Muscle of leg (tissue), 11 donors: ENCODE results near the gene BIK. TPM values are rescaled to one million over a fixed set of nuclear protein-coding genes. Genes with fewer than 3 reads are reported as not detected.
A peak's percentile ranks its signal among the peaks of the same experiment; 100 is the strongest.

Experiments used
- DNase-seq: peaks from one replicate; pipeline ENCODE4 v3.0.0; 2013
- H3K27ac ChIP-seq: one replicate; pipeline ENCODE4 v1.5.1; 2013; ENCODE audit warnings: mild to moderate bottlenecking, low read length, control low read depth
- H3K27me3 ChIP-seq: one replicate; pipeline ENCODE4 v1.6.1; 2013; ENCODE audit warnings: low read length; ENCODE audit not compliant: control insufficient read depth, insufficient read depth
- H3K36me3 ChIP-seq: one replicate; pipeline ENCODE4 v1.6.1; 2013; ENCODE audit warnings: low read length; ENCODE audit not compliant: control insufficient read depth, insufficient read depth
- H3K4me1 ChIP-seq: one replicate; pipeline ENCODE4 v1.6.1; 2013; ENCODE audit warnings: low read length; ENCODE audit not compliant: control insufficient read depth, insufficient read depth
- H3K4me3 ChIP-seq: one replicate; pipeline ENCODE4 v1.5.1; 2013; ENCODE audit warnings: low read length, control low read depth
- H3K9me3 ChIP-seq: replicated peaks from 2 replicates; pipeline ENCODE4 v1.6.1; 2013; ENCODE audit warnings: low read depth, low read length; ENCODE audit not compliant: control insufficient read depth
- WGBS: methylation state at CpG from one replicate; pipeline ENCODE4 v1.1.5; 2013; ENCODE audit warnings: missing lambda C conversion rate; ENCODE audit not compliant: insufficient coverage; 5-methylcytosine and 5-hydroxymethylcytosine counted together
- polyA plus RNA-seq, 8 donors: library from polyadenylated mRNA; unstranded; fragments of 120-200 nt; gene quantifications; one replicate each; pipeline versions ENCODE4 v1.2.1 to v1.2.3, GENCODE V29; 2013; ENCODE audit warnings: inconsistent platforms in 1 of 8, low replicate concordance in 1 of 8; ENCODE audit not compliant: insufficient read length in 8 of 8, insufficient read depth in 1 of 8
- total RNA-seq: library from RNA; stranded (reverse); fragments of 120-200 nt; gene quantifications from one replicate; pipeline ENCODE4 v1.2.4, GENCODE V29; 2013

Gene BIK
- total and polyA plus RNA-seq, 9 donors, result 0.11 to 0.28 (median 0.16) TPM; not detected in 4

GRCh38 chr22:43088627-43088983, 21.9 kb upstream of the BIK start:
- no peak for DNase-seq
- Histone ChIP-seq H3K36me3 (no peaks in the 10 kb centered on the region), H3K4me3 (peak overlapping the region; percentile 80), H3K27ac (no peak overlapping the region), H3K9me3 (no peaks in the 10 kb centered on the region), H3K4me1 (peaks cover 12% of the 10 kb centered on the region), H3K27me3 (no peaks in the 10 kb centered on the region)
- WGBS, result 20% methylated on average over 1 of the region's 9 CpGs

DNA sequence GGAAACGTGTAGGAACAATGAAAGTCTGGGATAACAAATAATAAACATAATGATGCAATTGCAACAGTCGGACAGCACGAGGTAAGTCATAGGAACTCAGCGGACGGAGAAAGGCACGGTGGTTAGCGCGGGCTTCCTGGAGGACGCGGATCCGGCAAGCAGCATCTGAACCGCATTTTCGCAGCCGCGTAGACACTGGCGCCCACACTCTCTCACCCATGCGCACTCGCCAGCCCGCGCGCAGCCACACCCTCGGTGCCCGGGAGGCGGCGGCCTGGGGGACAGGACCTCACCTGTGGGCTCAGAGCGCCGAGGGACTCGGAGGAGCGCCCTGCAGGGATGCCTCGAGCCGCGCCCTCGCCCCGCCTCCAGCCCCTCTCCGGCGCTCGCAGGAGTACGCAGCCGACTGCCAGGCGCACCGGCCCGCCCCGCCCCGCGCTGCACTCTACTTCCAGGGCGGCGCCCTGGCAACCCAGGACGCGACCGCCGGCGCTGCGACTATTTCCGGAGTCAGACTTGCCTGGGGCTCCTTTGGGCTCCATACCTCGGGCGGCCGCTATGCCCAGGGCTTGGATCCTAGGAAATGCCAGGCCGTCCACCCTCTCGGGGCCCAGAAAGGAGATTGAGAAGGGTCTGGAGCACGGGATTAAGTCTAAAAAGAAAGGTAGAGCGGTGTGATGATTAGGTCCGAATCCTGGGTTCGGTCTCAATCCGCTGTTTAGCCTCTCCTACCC, 21.4 kb upstream of the BIK start, which contains the start of gene TTLL1:
TSS of gene TTLL1 (minus strand) at position 408 of the 734 bp plus-strand sequence. CDS start 13,805 bp downstream, outside the sequence.
- DNase-seq, result peak; percentile 92
- WGBS, result under 1% methylated on average over 59 of the region's 64 CpGs
- Histone ChIP-seq H3K4me1 (peaks cover 12% of the 10 kb centered on the region), H3K9me3 (no peaks in the 10 kb centered on the region), H3K27ac (peak within 1 kb of the TSS; percentile 31), H3K36me3 (no peaks in the 10 kb centered on the region), H3K4me3 (peak within 1 kb of the TSS; percentile 80), H3K27me3 (no peaks in the 10 kb centered on the region)

- H3K27me3 ChIP-seq, result no peaks in the 10 kb centered on the region
- H3K9me3 ChIP-seq, result no peaks in the 10 kb centered on the region
- peaks cover 15% of the 10 kb centered on the region for H3K4me1 ChIP-seq
- H3K36me3 ChIP-seq, result no peaks in the 10 kb centered on the region
- peak; percentile 90 for DNase-seq
- no peak overlapping the region for H3K27ac ChIP-seq
- H3K4me3 ChIP-seq, result no peak overlapping the region
- WGBS, result 40% methylated on average over 1 of the region's 6 CpGs
Observed at GRCh38 chr22:43090130-43090789, 20.3 kb upstream of the BIK start.

DNA sequence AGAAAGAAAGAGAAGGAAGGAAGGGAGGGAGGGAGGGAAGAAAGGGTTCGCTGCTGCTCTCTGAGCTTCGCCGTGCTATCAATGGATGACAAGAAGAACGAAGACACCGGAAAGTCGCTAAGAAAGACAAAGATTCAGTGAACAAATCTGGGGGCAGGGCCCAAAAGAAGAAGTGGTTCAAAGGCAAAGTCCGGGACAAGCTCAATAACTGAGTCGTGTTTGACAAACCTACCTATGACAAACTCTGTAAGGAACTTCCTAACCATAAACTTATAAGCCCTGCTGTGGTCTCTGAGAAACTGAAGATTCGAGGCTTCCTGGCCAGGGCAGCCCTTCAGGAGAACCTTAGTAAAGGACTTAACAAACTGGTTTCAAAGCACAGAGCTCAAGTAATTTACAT, 18.5 kb upstream of the BIK start:
- Histone ChIP-seq H3K36me3 (no peaks in the 10 kb centered on the region), H3K4me3 (no peak overlapping the region), H3K4me1 (peaks cover 15% of the 10 kb centered on the region), H3K27me3 (no peaks in the 10 kb centered on the region), H3K27ac (no peak overlapping the region), H3K9me3 (peaks cover 5% of the 10 kb centered on the region)
- DNase-seq, result no peak
- WGBS, result 71% methylated on average over 7 of the region's 9 CpGs

GRCh38 chr22:43094085-43094484, 16.5 kb upstream of the BIK start:
- WGBS, result 68% methylated on average over 6 of the region's 7 CpGs
- Histone ChIP-seq H3K27me3 (no peaks in the 10 kb centered on the region), H3K9me3 (peaks cover 5% of the 10 kb centered on the region), H3K4me3 (no peak overlapping the region), H3K4me1 (peaks cover 9% of the 10 kb centered on the region), H3K36me3 (no peaks in the 10 kb centered on the region), H3K27ac (no peak overlapping the region)
- no peak for DNase-seq

DNA sequence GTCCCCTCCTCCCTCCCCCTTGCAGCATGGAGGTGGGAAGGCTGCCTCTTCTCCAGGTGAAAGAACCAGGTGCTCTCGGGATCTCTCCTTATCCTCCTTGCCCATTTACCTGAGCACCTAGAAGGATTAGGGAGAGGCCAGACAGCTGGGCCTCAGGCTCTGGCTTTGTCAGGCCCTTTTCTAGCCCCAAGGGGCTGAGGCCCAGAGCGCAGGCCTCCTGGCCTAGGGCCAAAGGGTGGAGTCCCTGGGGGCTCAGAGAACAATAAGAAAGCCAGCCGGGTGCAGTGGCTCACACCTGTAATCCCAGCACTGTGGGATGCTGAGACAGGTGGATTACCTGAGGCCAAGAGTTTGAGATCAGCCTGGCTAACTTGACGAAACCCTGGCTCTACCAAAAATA, 16.0 kb upstream of the BIK start:
- Histone ChIP-seq H3K27ac (no peak overlapping the region), H3K36me3 (no peaks in the 10 kb centered on the region)
- WGBS, result 53% methylated on average over 2 of the region's 4 CpGs

DNA sequence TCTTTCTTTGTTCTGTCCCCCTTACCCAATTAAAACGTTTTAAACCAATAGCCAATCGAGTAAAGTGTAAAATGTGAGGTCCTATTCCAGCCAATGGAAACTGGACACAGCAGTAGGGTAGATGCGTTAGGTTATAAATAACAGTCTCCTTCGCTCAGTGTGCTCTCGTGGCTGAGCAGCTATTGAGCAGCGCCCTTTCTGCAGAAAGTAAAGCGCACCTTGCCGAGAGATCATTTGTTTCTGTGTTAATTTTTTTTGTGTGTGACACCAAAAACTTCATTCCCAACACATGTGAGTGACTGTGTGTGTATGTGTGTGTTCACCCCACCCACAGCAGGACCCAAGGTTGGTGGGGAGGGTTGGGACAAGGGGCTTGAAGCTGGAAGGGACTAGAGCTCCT, 14.1 kb upstream of the BIK start:
- WGBS, result 94% methylated on average over 2 of the region's 8 CpGs
- Histone ChIP-seq H3K4me1 (peaks cover 3% of the 10 kb centered on the region), H3K27ac (no peak overlapping the region), H3K4me3 (no peak overlapping the region), H3K36me3 (no peaks in the 10 kb centered on the region), H3K27me3 (no peaks in the 10 kb centered on the region), H3K9me3 (peaks cover 5% of the 10 kb centered on the region)
- no peak for DNase-seq

More for the DNA sequence above, 16.0 kb upstream of the BIK start:
- no peak for DNase-seq
- peaks cover 7% of the 10 kb centered on the region for H3K4me1 ChIP-seq
- H3K27me3 ChIP-seq, result no peaks in the 10 kb centered on the region
- H3K4me3 ChIP-seq, result no peak overlapping the region
- peaks cover 5% of the 10 kb centered on the region for H3K9me3 ChIP-seq

DNA sequence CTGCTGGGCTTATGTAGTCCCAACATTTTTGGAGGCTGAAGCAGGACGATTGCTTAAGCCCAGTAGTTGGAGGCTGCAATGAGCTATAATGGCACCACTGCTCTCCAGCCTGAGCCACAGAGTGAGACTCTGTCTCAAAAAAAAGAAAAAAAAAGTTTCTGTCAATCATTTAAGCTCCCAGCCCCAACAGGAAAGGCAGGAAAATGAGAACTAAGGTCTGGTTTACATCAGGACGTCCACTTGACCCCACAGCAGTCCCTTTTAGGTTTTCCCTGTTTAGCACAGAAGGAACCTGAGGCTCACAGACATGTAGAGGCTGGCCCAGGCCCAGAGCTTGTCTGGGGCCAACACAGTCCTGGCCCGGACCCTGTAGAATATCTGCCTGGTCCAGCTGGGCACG, 12.2 kb upstream of the BIK start:
- no peak overlapping the region for H3K4me3 ChIP-seq
- peaks cover 3% of the 10 kb centered on the region for H3K4me1 ChIP-seq
- H3K9me3 ChIP-seq, result peaks cover 5% of the 10 kb centered on the region
- H3K27ac ChIP-seq, result no peak overlapping the region
- H3K36me3 ChIP-seq, result no peaks in the 10 kb centered on the region
- no peak for DNase-seq
- no peaks in the 10 kb centered on the region for H3K27me3 ChIP-seq
- WGBS, result 53% methylated on average over 2 of the region's 4 CpGs

- Histone ChIP-seq H3K27ac (no peak overlapping the region), H3K36me3 (no peaks in the 10 kb centered on the region), H3K4me3 (no peak overlapping the region), H3K9me3 (peaks cover 5% of the 10 kb centered on the region), H3K4me1 (peaks cover 3% of the 10 kb centered on the region), H3K27me3 (no peaks in the 10 kb centered on the region)
- WGBS, result 45% methylated on average over 2 of the region's 4 CpGs
- no peak for DNase-seq
Observed at GRCh38 chr22:43099095-43099494, 11.5 kb upstream of the BIK start.

GRCh38 chr22:43100225-43100624, 10.3 kb upstream of the BIK start:
- Histone ChIP-seq H3K4me1 (no peaks in the 10 kb centered on the region), H3K9me3 (peaks cover 5% of the 10 kb centered on the region), H3K27ac (no peak overlapping the region), H3K36me3 (no peaks in the 10 kb centered on the region), H3K27me3 (peaks cover under 1% of the 10 kb centered on the region), H3K4me3 (no peak overlapping the region)
- WGBS, result 74% methylated on average over 3 of the region's 5 CpGs
- DNase-seq, result no peak
